Colonic mucosa (tissue), 4 donors: ENCODE measurements around the gene NAT16. TPM values are rescaled to one million over a fixed set of nuclear protein-coding genes. Genes with fewer than 3 reads are reported as not detected.
"Not testable (repeated sequence)": the region's sequence is repeated elsewhere in the genome, so short reads cannot be mapped to it uniquely, and the experiment has no call there.

Experiments used
- DNase-seq: peaks from one replicate; pipeline ENCODE4 v3.0.0-alpha.2; 2020
- H3K27ac ChIP-seq: fragments of 200-600 bp; one replicate; pipeline ENCODE4 v1.8.0; 2021
- H3K27me3 ChIP-seq: fragments of 200-600 bp; one replicate; pipeline ENCODE4 v1.8.0; 2021
- H3K36me3 ChIP-seq: fragments of 200-600 bp; one replicate; pipeline ENCODE4 v1.8.0; 2021
- H3K4me1 ChIP-seq: fragments of 200-600 bp; one replicate; pipeline ENCODE4 v1.8.0; 2021; ENCODE audit warnings: mild to moderate bottlenecking
- H3K4me3 ChIP-seq: fragments of 200-600 bp; one replicate; pipeline ENCODE4 v1.8.0; 2021
- H3K9ac ChIP-seq, 2 donors: one replicate each; pipeline ENCODE4 v1.7.0; 2013; ENCODE audit warnings: control low read depth in 2 of 2, low read depth in 2 of 2, low read length in 2 of 2
- H3K9me3 ChIP-seq: fragments of 200-600 bp; one replicate; pipeline ENCODE4 v1.8.0; 2021
- CTCF ChIP-seq: fragments of 200-600 bp; IDR thresholded peaks from one replicate; pipeline ENCODE4 v1.8.0; 2022; ENCODE audit warnings: antibody characterized with exemption, mild to moderate bottlenecking
- intact Hi-C: fragments of 100-400 bp; cut with DNase I; formaldehyde crosslinking; loops from one replicate; pipeline ENCODE4 v1.14.1; 2022
- total RNA-seq, 2 donors: library from RNA; stranded (reverse); fragmentation: NEBNext Ultra II Directional in 1 of 2; extraction: Animal tissue kit (Norgen Biotek cat#: 25700) in 1 of 2; gene quantifications; one replicate each; pipeline ENCODE4 v1.2.1, GENCODE V29; 2021
- donor health status: healthy.
- donor health status: DM: no; HTN: no; CAD: no.
- donor health status: DM: no; HTN: no; CAD: no.

Gene NAT16
- total RNA-seq, 2 donors from 2014 or later = not detected

- no peak for DNase-seq
- no peaks in the 10 kb centered on the region for H3K36me3 ChIP-seq
- TF ChIP-seq CTCF = no peak
- no peaks in the 10 kb centered on the region for H3K9me3 ChIP-seq
- H3K4me1 ChIP-seq = peaks cover 5% of the 10 kb centered on the region
- intact Hi-C loops = loop anchor here (2.0 kb wide), 2 partner anchors 43 to 241 kb away; no protein-coding TSS in a partner anchor
- H3K27me3 ChIP-seq = no peaks in the 10 kb centered on the region
- H3K27ac ChIP-seq = peak overlapping the region; percentile 23
- no peak overlapping the region for H3K4me3 ChIP-seq
- H3K9ac ChIP-seq = peak overlapping the region in 1 of 2 donors; percentile 51
Observed at GRCh38 chr7:101137651-101138212, 42.4 kb downstream of the NAT16 start.

- Histone ChIP-seq H3K9me3 (no peaks in the 10 kb centered on the region), H3K27ac (no peak overlapping the region), H3K4me1 (peaks cover 5% of the 10 kb centered on the region), H3K36me3 (no peaks in the 10 kb centered on the region), H3K9ac (no peak overlapping the region), H3K4me3 (no peak overlapping the region), H3K27me3 (no peaks in the 10 kb centered on the region)
- intact Hi-C loops = no loop called here
- TF ChIP-seq CTCF = no peak
- no peak for DNase-seq
Observed at GRCh38 chr7:101134399-101134980, 45.6 kb downstream of the NAT16 start.

- intact Hi-C loops = no loop called here
- Histone ChIP-seq H3K27ac (no peak overlapping the region), H3K4me3 (no peak overlapping the region), H3K9me3 (no peaks in the 10 kb centered on the region), H3K36me3 (no peaks in the 10 kb centered on the region), H3K4me1 (peaks cover 5% of the 10 kb centered on the region), H3K9ac (no peak overlapping the region), H3K27me3 (no peaks in the 10 kb centered on the region)
- no peak for DNase-seq
- no peak for TF ChIP-seq CTCF
Observed at GRCh38 chr7:101133621-101134398, 46.3 kb downstream of the NAT16 start.

GRCh38 chr7:101132626-101133600, 47.2 kb downstream of the NAT16 start:
- H3K36me3 ChIP-seq, H3K27me3 ChIP-seq, intact Hi-C loops, H3K4me1 ChIP-seq, H3K9me3 ChIP-seq, H3K9ac ChIP-seq, H3K27ac ChIP-seq, H3K4me3 ChIP-seq, DNase-seq: not testable (repeated sequence)

GRCh38 chr7:101129603-101130117, 50.4 kb downstream of the NAT16 start:
- no peak for DNase-seq
- Histone ChIP-seq H3K4me3 (no peak overlapping the region), H3K36me3 (no peaks in the 10 kb centered on the region), H3K27ac (no peak overlapping the region), H3K9ac (no peak overlapping the region), H3K4me1 (peaks cover 4% of the 10 kb centered on the region), H3K27me3 (no peaks in the 10 kb centered on the region), H3K9me3 (no peaks in the 10 kb centered on the region)
- no peak for TF ChIP-seq CTCF
- intact Hi-C loops = no loop called here
